ENCODE data around the gene CIBAR2.

The CIBAR2 gene

DNA sequence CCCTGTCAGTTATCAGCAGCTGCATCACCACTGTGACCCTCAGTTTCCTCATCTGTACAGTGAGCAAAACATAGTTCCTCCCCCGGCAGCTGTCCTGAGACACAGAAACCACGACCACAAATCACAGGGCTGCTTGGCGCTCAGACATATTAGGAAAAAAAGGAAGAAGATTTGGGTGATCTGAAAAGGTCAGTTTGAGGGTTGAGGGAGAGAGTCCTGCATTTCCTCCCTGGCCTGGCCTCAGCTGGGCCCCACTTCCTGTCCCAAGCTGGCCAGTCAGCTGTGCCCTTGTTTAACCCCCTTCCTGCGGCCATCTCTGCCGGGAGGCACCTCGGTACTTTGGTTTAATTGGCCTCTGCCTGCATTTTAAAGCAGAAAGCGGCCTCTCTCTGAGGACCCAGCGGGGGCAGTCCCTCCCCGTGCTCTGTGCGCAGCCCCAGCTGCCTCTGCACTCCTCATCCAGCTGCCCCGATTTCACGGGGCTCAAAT is 24.0 kb upstream of the CIBAR2 start:
- Histone ChIP-seq H2AFZ (peak overlapping the region; percentile 84), H3K4me3 (ENCODE audit: low read depth, low read length) (peak overlapping the region; percentile 45), H3K27ac (peak overlapping the region; percentile 80), H3K27me3 (ENCODE audit: control insufficient read depth, insufficient read depth, low read length) (no peaks in the 10 kb centered on the region), H3K36me3 (ENCODE audit: control insufficient read depth, insufficient read depth, low read length) (no peaks in the 10 kb centered on the region), H3K9me3 (ENCODE audit: control insufficient read depth, low read length) (no peaks in the 10 kb centered on the region), H3K79me2 (no peaks in the 10 kb centered on the region), H3K4me1 (peaks cover 17% of the 10 kb centered on the region), H3K4me2 (ENCODE audit: low read length) (peak overlapping the region; percentile 76), H3K9ac (no peak overlapping the region)
- TF ChIP-seq, protein P1, sequence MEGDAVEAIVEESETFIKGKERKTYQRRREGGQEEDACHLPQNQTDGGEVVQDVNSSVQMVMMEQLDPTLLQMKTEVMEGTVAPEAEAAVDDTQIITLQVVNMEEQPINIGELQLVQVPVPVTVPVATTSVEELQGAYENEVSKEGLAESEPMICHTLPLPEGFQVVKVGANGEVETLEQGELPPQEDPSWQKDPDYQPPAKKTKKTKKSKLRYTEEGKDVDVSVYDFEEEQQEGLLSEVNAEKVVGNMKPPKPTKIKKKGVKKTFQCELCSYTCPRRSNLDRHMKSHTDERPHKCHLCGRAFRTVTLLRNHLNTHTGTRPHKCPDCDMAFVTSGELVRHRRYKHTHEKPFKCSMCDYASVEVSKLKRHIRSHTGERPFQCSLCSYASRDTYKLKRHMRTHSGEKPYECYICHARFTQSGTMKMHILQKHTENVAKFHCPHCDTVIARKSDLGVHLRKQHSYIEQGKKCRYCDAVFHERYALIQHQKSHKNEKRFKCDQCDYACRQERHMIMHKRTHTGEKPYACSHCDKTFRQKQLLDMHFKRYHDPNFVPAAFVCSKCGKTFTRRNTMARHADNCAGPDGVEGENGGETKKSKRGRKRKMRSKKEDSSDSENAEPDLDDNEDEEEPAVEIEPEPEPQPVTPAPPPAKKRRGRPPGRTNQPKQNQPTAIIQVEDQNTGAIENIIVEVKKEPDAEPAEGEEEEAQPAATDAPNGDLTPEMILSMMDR (IDR thresholded peaks at IDR 0.05), result no peak

DNA sequence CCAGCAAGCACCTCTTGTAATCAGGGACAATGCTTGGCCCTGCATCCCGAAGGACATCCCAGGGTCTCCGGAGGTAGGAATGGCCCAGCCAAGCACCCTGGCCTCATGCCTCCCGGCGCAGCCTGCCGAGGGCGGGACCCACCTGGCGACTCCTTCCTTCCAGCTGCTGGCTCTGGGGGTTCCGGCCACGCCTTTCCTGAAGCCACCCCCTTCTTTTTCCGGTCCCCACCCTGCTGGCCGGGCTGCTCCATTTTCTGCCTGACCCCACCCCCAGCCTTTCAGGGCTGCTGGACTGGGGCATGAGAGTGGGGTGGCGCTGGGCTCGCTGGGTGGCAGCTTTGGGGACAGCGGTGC is 22.5 kb upstream of the CIBAR2 start:
- no peaks in the 10 kb centered on the region for H3K9me3 ChIP-seq (ENCODE audit: control insufficient read depth, low read length)
- no peak overlapping the region for H3K4me3 ChIP-seq (ENCODE audit: low read depth, low read length)
- no peak overlapping the region for H3K27ac ChIP-seq
- peaks cover 27% of the 10 kb centered on the region for H3K4me1 ChIP-seq
- TF ChIP-seq, protein P1 (IDR thresholded peaks at IDR 0.05), result no peak
- no peaks in the 10 kb centered on the region for H3K79me2 ChIP-seq
- H3K36me3 ChIP-seq (ENCODE audit: control insufficient read depth, insufficient read depth, low read length), result no peaks in the 10 kb centered on the region
- H3K4me2 ChIP-seq (ENCODE audit: low read length), result no peak overlapping the region
- H2AFZ ChIP-seq, result no peak overlapping the region
- H3K27me3 ChIP-seq (ENCODE audit: control insufficient read depth, insufficient read depth, low read length), result no peaks in the 10 kb centered on the region
- no peak overlapping the region for H3K9ac ChIP-seq

DNA sequence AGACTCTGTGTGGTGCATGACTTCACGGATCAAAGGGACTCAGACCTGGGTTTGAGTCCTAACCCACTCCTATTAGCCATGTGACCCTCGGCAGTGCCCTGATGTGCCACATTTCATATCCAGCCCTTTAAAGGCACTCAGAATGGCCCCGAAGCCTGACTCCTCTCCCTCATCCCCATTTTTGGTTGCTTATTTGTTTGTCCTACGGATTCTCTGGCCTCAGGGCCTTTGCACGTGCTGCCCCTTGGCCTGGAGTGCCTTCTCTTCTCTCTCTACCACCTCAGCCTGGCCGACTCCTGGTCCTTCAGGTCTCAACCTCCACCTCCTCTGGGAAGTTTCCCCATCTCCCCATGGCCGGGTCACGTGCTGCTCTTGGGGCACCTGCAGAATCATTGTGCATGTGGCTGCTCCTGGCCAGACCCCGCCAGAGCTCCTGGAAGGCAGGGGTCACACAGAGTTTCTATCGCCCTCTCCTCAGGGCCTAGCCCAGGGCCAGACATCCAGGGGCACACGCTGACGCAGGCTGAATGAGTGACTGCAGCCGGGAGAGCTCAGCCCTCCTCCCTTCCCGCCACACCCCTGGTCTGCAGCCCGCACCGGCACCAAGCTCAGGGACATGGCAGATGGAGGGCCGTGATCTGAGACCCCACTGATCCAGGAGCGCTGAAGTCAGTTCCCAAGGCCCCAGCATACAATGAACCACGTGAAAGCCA is 22.0 kb upstream of the CIBAR2 start:
- H3K9ac ChIP-seq, result no peak overlapping the region
- no peaks in the 10 kb centered on the region for H3K27me3 ChIP-seq (ENCODE audit: control insufficient read depth, insufficient read depth, low read length)
- H3K4me2 ChIP-seq (ENCODE audit: low read length), result no peak overlapping the region
- no peak overlapping the region for H3K27ac ChIP-seq
- TF ChIP-seq, protein P1 (IDR thresholded peaks at IDR 0.05), result no peak
- H2AFZ ChIP-seq, result no peak overlapping the region
- no peaks in the 10 kb centered on the region for H3K9me3 ChIP-seq (ENCODE audit: control insufficient read depth, low read length)
- no peak overlapping the region for H3K4me3 ChIP-seq (ENCODE audit: low read depth, low read length)
- H3K36me3 ChIP-seq (ENCODE audit: control insufficient read depth, insufficient read depth, low read length), result no peaks in the 10 kb centered on the region
- H3K4me1 ChIP-seq, result peaks cover 28% of the 10 kb centered on the region
- no peaks in the 10 kb centered on the region for H3K79me2 ChIP-seq

DNA sequence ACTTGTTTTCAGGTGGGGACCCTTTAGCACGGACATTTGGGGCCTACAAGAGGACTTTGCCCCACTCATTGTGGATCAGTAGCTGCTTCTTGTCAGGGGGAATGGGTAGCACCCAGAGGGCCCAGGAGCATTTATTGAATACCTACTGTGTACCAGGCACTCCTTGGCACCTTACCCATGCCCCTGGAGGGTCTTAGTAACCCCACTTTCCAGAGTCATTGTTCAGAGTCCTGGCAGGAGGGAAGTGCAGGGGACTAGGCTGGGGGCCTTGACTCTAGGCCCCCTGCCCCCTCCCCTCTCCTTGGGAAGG is 21.0 kb upstream of the CIBAR2 start:
- Histone ChIP-seq H3K4me2 (ENCODE audit: low read length) (no peak overlapping the region), H3K4me3 (ENCODE audit: low read depth, low read length) (no peak overlapping the region), H3K9ac (no peak overlapping the region), H3K4me1 (peaks cover 28% of the 10 kb centered on the region), H3K79me2 (no peaks in the 10 kb centered on the region), H3K36me3 (ENCODE audit: control insufficient read depth, insufficient read depth, low read length) (no peaks in the 10 kb centered on the region), H3K27me3 (ENCODE audit: control insufficient read depth, insufficient read depth, low read length) (no peaks in the 10 kb centered on the region), H3K27ac (no peak overlapping the region), H2AFZ (no peak overlapping the region), H3K9me3 (ENCODE audit: control insufficient read depth, low read length) (no peaks in the 10 kb centered on the region)
- TF ChIP-seq, protein P1 (IDR thresholded peaks at IDR 0.05), result no peak
